H9 (cell line): ENCODE data around the gene ROBO1. TPM values are rescaled to one million over a fixed set of nuclear protein-coding genes. Genes with fewer than 3 reads are reported as not detected.

Experiments used
- DNase-seq: peaks from one replicate; pipeline ENCODE4 v3.0.0-alpha.2; 2017
- H2AFZ ChIP-seq: one replicate; pipeline ENCODE4 v1.6.1; 2013; ENCODE audit warnings: mild to moderate bottlenecking, low read length, control low read depth, moderate library complexity
- H2AK5ac ChIP-seq: 2 replicates; pipeline ENCODE4 v1.6.1; 2013; ENCODE audit warnings: low read length, control low read depth, mixed read lengths; ENCODE audit not compliant: insufficient read length
- H2BK120ac ChIP-seq: one replicate; pipeline ENCODE4 v1.6.1; 2013; ENCODE audit warnings: low read depth, mild to moderate bottlenecking, low read length, control low read depth, inconsistent platforms; ENCODE audit not compliant: poor library complexity, severe bottlenecking
- H2BK12ac ChIP-seq: 2 replicates; pipeline ENCODE4 v1.6.1; 2013; ENCODE audit warnings: low read length, control low read depth, mixed read lengths, low read depth; ENCODE audit not compliant: insufficient read length
- H2BK15ac ChIP-seq: 2 replicates; pipeline ENCODE4 v1.6.1; 2013; ENCODE audit warnings: low read depth, low read length, control low read depth
- H2BK20ac ChIP-seq: one replicate; pipeline ENCODE4 v1.6.1; 2013; ENCODE audit warnings: low read depth, mild to moderate bottlenecking, low read length, control low read depth, inconsistent platforms; ENCODE audit not compliant: poor library complexity, severe bottlenecking
- H2BK5ac ChIP-seq: 2 replicates; pipeline ENCODE4 v1.6.1; 2013; ENCODE audit warnings: low read length, control low read depth, mixed read lengths; ENCODE audit not compliant: insufficient read length
- H3K14ac ChIP-seq: 2 replicates; pipeline ENCODE4 v1.6.1; 2013; ENCODE audit warnings: low read length, control low read depth; ENCODE audit not compliant: insufficient read depth
- H3K18ac ChIP-seq: 2 replicates; pipeline ENCODE4 v1.6.1; 2013; ENCODE audit warnings: low read depth, mild to moderate bottlenecking, mixed read lengths, low read length, control low read depth; ENCODE audit not compliant: insufficient read length
- H3K23ac ChIP-seq: 2 replicates; pipeline ENCODE4 v1.6.1; 2013; ENCODE audit warnings: low read length, control low read depth, mixed read lengths, low read depth; ENCODE audit not compliant: insufficient read length
- H3K23me2 ChIP-seq: 2 replicates; pipeline ENCODE4 v1.6.1; 2013; ENCODE audit warnings: low read depth, mild to moderate bottlenecking, mixed read lengths, low read length, control low read depth; ENCODE audit not compliant: insufficient read length, poor library complexity, severe bottlenecking
- H3K27ac ChIP-seq: 2 replicates; pipeline ENCODE4 v1.5.1; 2013; ENCODE audit warnings: low read length, control low read depth, mixed read lengths, low read depth; ENCODE audit not compliant: insufficient read length
- H3K27me3 ChIP-seq: 2 replicates; pipeline ENCODE4 v1.6.1; 2013; ENCODE audit warnings: low read length, control low read depth, inconsistent platforms; ENCODE audit not compliant: insufficient read depth
- H3K4ac ChIP-seq: 2 replicates; pipeline ENCODE4 v1.6.1; 2013; ENCODE audit warnings: low read depth, mild to moderate bottlenecking, control low read depth, inconsistent platforms, low read length, moderate library complexity
- H3K4me1 ChIP-seq: 2 replicates; pipeline ENCODE4 v1.6.1; 2013; ENCODE audit warnings: low read length, control low read depth, inconsistent platforms; ENCODE audit not compliant: insufficient read depth
- H3K4me2 ChIP-seq: 2 replicates; pipeline ENCODE4 v1.6.1; 2013; ENCODE audit warnings: low read length, control low read depth, mixed read lengths; ENCODE audit not compliant: insufficient read length, insufficient read depth
- H3K56ac ChIP-seq: 2 replicates; pipeline ENCODE4 v1.6.1; 2013; ENCODE audit warnings: low read depth, mild to moderate bottlenecking, mixed read lengths, low read length, control low read depth; ENCODE audit not compliant: insufficient read length
- H3K79me1 ChIP-seq: 2 replicates; pipeline ENCODE4 v1.6.1; 2013; ENCODE audit warnings: low read depth, mild to moderate bottlenecking, moderate library complexity, low read length, control low read depth, inconsistent platforms; ENCODE audit not compliant: insufficient read depth, poor library complexity, severe bottlenecking
- H3K79me2 ChIP-seq: 2 replicates; pipeline ENCODE4 v1.6.1; 2013; ENCODE audit warnings: low read length, control low read depth, inconsistent platforms; ENCODE audit not compliant: insufficient read depth
- H3K9ac ChIP-seq: 2 replicates; pipeline ENCODE4 v1.6.1; 2013; ENCODE audit warnings: low read length, control low read depth, mixed read lengths; ENCODE audit not compliant: insufficient read length; ENCODE audit errors: extremely low read depth
- H3K9me3 ChIP-seq: one replicate; pipeline ENCODE4 v1.6.1; 2013; ENCODE audit warnings: low read depth, low read length, inconsistent platforms; ENCODE audit not compliant: control insufficient read depth
- H3T11ph ChIP-seq: one replicate; pipeline ENCODE4 v1.6.1; 2013; ENCODE audit warnings: mild to moderate bottlenecking, low read length, control low read depth, inconsistent platforms
- H4K20me1 ChIP-seq: one replicate; pipeline ENCODE4 v1.6.1; 2013; ENCODE audit not compliant: control insufficient read depth, insufficient read length, insufficient read depth
- H4K5ac ChIP-seq: 2 replicates; pipeline ENCODE4 v1.6.1; 2013; ENCODE audit warnings: low read depth, mild to moderate bottlenecking, mixed read lengths, low read length, control low read depth; ENCODE audit not compliant: insufficient read length
- H4K8ac ChIP-seq: replicated peaks from 2 replicates; pipeline ENCODE4 v1.6.1; 2013; ENCODE audit warnings: low read length, control low read depth, mixed read lengths, low read depth; ENCODE audit not compliant: insufficient read length
- H4K91ac ChIP-seq: 2 replicates; pipeline ENCODE4 v1.6.1; 2013; ENCODE audit warnings: low read depth, mild to moderate bottlenecking, moderate library complexity, mixed read lengths, low read length, control low read depth; ENCODE audit not compliant: insufficient read length
- H3K27ac Mint-ChIP-seq, 3 experiments: 2 replicates in 2 of 3; 3 replicates in 1 of 3; pipeline ENCODE4 v1.8.0; 2020 to 2021; ENCODE audit warnings: mixed read lengths in 3 of 3, mild to moderate bottlenecking in 1 of 3, moderate library complexity in 1 of 3
- H3K27me3 Mint-ChIP-seq: 2 replicates; pipeline ENCODE4 v1.8.0; 2021; ENCODE audit warnings: low read depth, mild to moderate bottlenecking, moderate library complexity, mixed read lengths
- H3K36me3 Mint-ChIP-seq, 3 experiments: 2 replicates in 2 of 3; 3 replicates in 1 of 3; pipeline ENCODE4 v1.8.0; 2020 to 2021; ENCODE audit warnings: low read depth in 3 of 3, mixed read lengths in 3 of 3; ENCODE audit not compliant: insufficient read depth in 1 of 3
- H3K4me1 Mint-ChIP-seq, 2 experiments: 2 replicates each; pipeline ENCODE4 v1.8.0; 2020; ENCODE audit warnings: mixed read lengths in 2 of 2
- H3K4me3 Mint-ChIP-seq, 2 experiments: 2 replicates in 1 of 2; 3 replicates in 1 of 2; pipeline ENCODE4 v1.8.0; 2020 to 2021; ENCODE audit warnings: mild to moderate bottlenecking in 2 of 2, mixed read lengths in 2 of 2, moderate library complexity in 1 of 2
- H3K9me3 Mint-ChIP-seq, 2 experiments: 2 replicates in 1 of 2; 3 replicates in 1 of 2; pipeline ENCODE4 v1.8.0; 2020; ENCODE audit warnings: mild to moderate bottlenecking in 2 of 2, mixed read lengths in 2 of 2, moderate library complexity in 1 of 2
- CTCF ChIP-seq: fragments of 200-600 bp; sonication (generic); conservative IDR thresholded peaks from 3 replicates; pipeline ENCODE4 v1.8.0; 2021; ENCODE audit warnings: antibody characterized with exemption, mild to moderate bottlenecking
- WGBS: extraction: QIAGEN DNeasy Blood & Tissue Kit; methylation state at CpG from one replicate; pipeline ENCODE4 v1.1.7; 2013; ENCODE audit warnings: missing lambda C conversion rate, low lambda C conversion rate, mixed read lengths; ENCODE audit not compliant: insufficient read length; ENCODE audit errors: extremely low coverage; 5-methylcytosine and 5-hydroxymethylcytosine counted together
- total RNA-seq: library from RNA; stranded (reverse); gene quantifications from 2 replicates; pipeline ENCODE4 v1.2.1, GENCODE V29; 2021

Gene ROBO1
- total RNA-seq, 1 experiment from 2014 or later: 62.7 TPM

- no peaks in the 10 kb centered on the region for H4K20me1 ChIP-seq
- no peak overlapping the region for H3K4ac ChIP-seq
- H3T11ph ChIP-seq: no peak overlapping the region
- no peak overlapping the region for H2BK15ac ChIP-seq
- H2BK120ac ChIP-seq: no peak overlapping the region
- no peak overlapping the region for H2BK12ac ChIP-seq
- H2AFZ ChIP-seq: no peak overlapping the region
- no peak overlapping the region for H3K4me2 ChIP-seq
- no peak overlapping the region for H3K23ac ChIP-seq
- H3K27ac ChIP-seq: no peak overlapping the region
- H4K8ac ChIP-seq: no peak overlapping the region
- no peak overlapping the region for H2AK5ac ChIP-seq
- H3K9me3 ChIP-seq: no peaks in the 10 kb centered on the region
- H3K4me1 Mint-ChIP-seq: peaks cover 6 to 7% of the 10 kb centered on the region in 2 experiments
- H3K27ac Mint-ChIP-seq: no peak overlapping the region
- H3K79me1 ChIP-seq: peaks cover 3% of the 10 kb centered on the region
- DNase-seq: no peak
- no peak overlapping the region for H3K9ac ChIP-seq
- H3K27me3 ChIP-seq: no peaks in the 10 kb centered on the region
- H3K36me3 Mint-ChIP-seq: peaks cover 0 to 1% (median 0%) of the 10 kb centered on the region in 3 experiments; a peak in 1 of 7 replicates
- no peak overlapping the region for H3K56ac ChIP-seq
- H2BK5ac ChIP-seq: no peak overlapping the region
- H3K9me3 Mint-ChIP-seq: no peaks in the 10 kb centered on the region
- H3K4me1 ChIP-seq: 0 out of 2 replicates have a peak, but pooled peaks cover 2% of the 10 kb centered on the region
- H3K27me3 Mint-ChIP-seq: no peaks in the 10 kb centered on the region
- no peak overlapping the region for H4K91ac ChIP-seq
- no peak overlapping the region for H2BK20ac ChIP-seq
- H4K5ac ChIP-seq: no peak overlapping the region
- H3K18ac ChIP-seq: no peak overlapping the region
- no peaks in the 10 kb centered on the region for H3K79me2 ChIP-seq
- whole genome bisulfite sequencing: no CpG with 5 or more reads among the region's 2 CpGs
- no peak overlapping the region for H3K14ac ChIP-seq
- no peak overlapping the region for H3K4me3 Mint-ChIP-seq
- no peak for TF ChIP-seq CTCF
- H3K23me2 ChIP-seq: no peaks in the 10 kb centered on the region
Observed at GRCh38 chr3:78788839-78789238, 979.0 kb downstream of the ROBO1 start.
